Stimulated activated effector memory CD8-positive, alpha-beta T cell treated with anti-CD3 and anti-CD28 coated beads, Interleukin-12 subunit alpha, Interleukin-12 subunit beta, amount 100 ng/mL, for 72 hours (primary cell): ENCODE measurements around the gene DISP3.

ENCODE experiments used
- ATAC-seq: fragments of 150-1000 bp; cut with Tn5 transposase; 2 replicates; pipeline ENCODE4 v1.10.0; 2021
- DNase-seq, 2 donors: peaks; one replicate each; pipeline ENCODE4 v3.0.0; 2021 to 2022; ENCODE audit warnings: low spot score in 2 of 2
- H3K27ac Mint-ChIP-seq: one replicate; pipeline ENCODE4 v1.8.0; 2022; ENCODE audit warnings: mild to moderate bottlenecking, mixed read lengths
- H3K36me3 Mint-ChIP-seq: one replicate; pipeline ENCODE4 v1.8.0; 2022; ENCODE audit warnings: mild to moderate bottlenecking, mixed read lengths
- H3K4me1 Mint-ChIP-seq: one replicate; pipeline ENCODE4 v1.8.0; 2022; ENCODE audit warnings: mixed read lengths
- H3K4me3 Mint-ChIP-seq: one replicate; pipeline ENCODE4 v1.8.0; 2022; ENCODE audit warnings: mild to moderate bottlenecking, mixed read lengths
- H3K9me3 Mint-ChIP-seq: one replicate; pipeline ENCODE4 v1.8.0; 2022; ENCODE audit warnings: mixed read lengths

Gene DISP3

GRCh38 chr1:11507309-11507708 lies 28.4 kb downstream of the DISP3 start:
- Mint-ChIP-seq H3K36me3 (peaks cover 8% of the 10 kb centered on the region), H3K4me3 (no peak overlapping the region), H3K9me3 (peaks cover 17% of the 10 kb centered on the region), H3K4me1 (no peaks in the 10 kb centered on the region), H3K27ac (no peak overlapping the region)
- DNase-seq (no peak), ATAC-seq (no peak)

GRCh38 chr1:11513681-11514080 lies 34.7 kb downstream of the DISP3 start:
- Mint-ChIP-seq H3K36me3 (no peaks in the 10 kb centered on the region), H3K4me1 (no peaks in the 10 kb centered on the region), H3K27ac (no peak overlapping the region), H3K4me3 (no peak overlapping the region), H3K9me3 (peaks cover 5% of the 10 kb centered on the region)
- DNase-seq = no peak
- no peak for ATAC-seq

- H3K4me1 Mint-ChIP-seq = no peaks in the 10 kb centered on the region
- no peak overlapping the region for H3K27ac Mint-ChIP-seq
- H3K36me3 Mint-ChIP-seq = no peaks in the 10 kb centered on the region
- peaks cover 5% of the 10 kb centered on the region for H3K9me3 Mint-ChIP-seq
- ATAC-seq (no peak), DNase-seq (no peak)
- no peak overlapping the region for H3K4me3 Mint-ChIP-seq
These were observed 35.4 kb downstream of the DISP3 start for GRCh38 chr1:11514366-11514765.

GRCh38 chr1:11515368-11516300 lies 36.7 kb downstream of the DISP3 start:
- no peaks in the 10 kb centered on the region for H3K4me1 Mint-ChIP-seq
- no peak overlapping the region for H3K4me3 Mint-ChIP-seq
- no peaks in the 10 kb centered on the region for H3K36me3 Mint-ChIP-seq
- DNase-seq (no peak), ATAC-seq (no peak)
- peaks cover 5% of the 10 kb centered on the region for H3K9me3 Mint-ChIP-seq
- no peak overlapping the region for H3K27ac Mint-ChIP-seq

GRCh38 chr1:11516961-11517635 lies 38.1 kb downstream of the DISP3 start:
- no peak overlapping the region for H3K4me3 Mint-ChIP-seq
- H3K9me3 Mint-ChIP-seq = peaks cover 5% of the 10 kb centered on the region
- DNase-seq = no peak
- no peak overlapping the region for H3K27ac Mint-ChIP-seq
- no peaks in the 10 kb centered on the region for H3K36me3 Mint-ChIP-seq
- no peaks in the 10 kb centered on the region for H3K4me1 Mint-ChIP-seq
- no peak for ATAC-seq

GRCh38 chr1:11518016-11518701 lies 39.2 kb downstream of the DISP3 start:
- no peaks in the 10 kb centered on the region for H3K9me3 Mint-ChIP-seq
- H3K4me1 Mint-ChIP-seq = no peaks in the 10 kb centered on the region
- ATAC-seq (no peak), DNase-seq (no peak)
- no peak overlapping the region for H3K27ac Mint-ChIP-seq
- no peaks in the 10 kb centered on the region for H3K36me3 Mint-ChIP-seq
- no peak overlapping the region for H3K4me3 Mint-ChIP-seq

GRCh38 chr1:11518791-11519628 lies 40.1 kb downstream of the DISP3 start:
- no peaks in the 10 kb centered on the region for H3K36me3 Mint-ChIP-seq
- H3K9me3 Mint-ChIP-seq = no peaks in the 10 kb centered on the region
- DNase-seq (no peak), ATAC-seq (no peak)
- H3K4me1 Mint-ChIP-seq = no peaks in the 10 kb centered on the region
- no peak overlapping the region for H3K27ac Mint-ChIP-seq
- H3K4me3 Mint-ChIP-seq = no peak overlapping the region

GRCh38 chr1:11519629-11520031 lies 40.7 kb downstream of the DISP3 start:
- ATAC-seq (no peak), DNase-seq (no peak)
- Mint-ChIP-seq H3K4me3 (no peak overlapping the region), H3K36me3 (no peaks in the 10 kb centered on the region), H3K27ac (no peak overlapping the region), H3K9me3 (no peaks in the 10 kb centered on the region), H3K4me1 (no peaks in the 10 kb centered on the region)

GRCh38 chr1:11520531-11521233 lies 41.7 kb downstream of the DISP3 start:
- DNase-seq (no peak), ATAC-seq (no peak)
- H3K4me3 Mint-ChIP-seq = no peak overlapping the region
- H3K36me3 Mint-ChIP-seq = no peaks in the 10 kb centered on the region
- no peak overlapping the region for H3K27ac Mint-ChIP-seq
- H3K9me3 Mint-ChIP-seq = no peaks in the 10 kb centered on the region
- H3K4me1 Mint-ChIP-seq = no peaks in the 10 kb centered on the region

GRCh38 chr1:11521582-11522399 lies 42.8 kb downstream of the DISP3 start:
- Mint-ChIP-seq H3K36me3 (no peaks in the 10 kb centered on the region), H3K9me3 (no peaks in the 10 kb centered on the region), H3K27ac (peak overlapping the region; percentile 61), H3K4me1 (no peaks in the 10 kb centered on the region), H3K4me3 (no peak overlapping the region)
- DNase-seq (no peak), ATAC-seq (no peak)

GRCh38 chr1:11522400-11523235 lies 43.7 kb downstream of the DISP3 start:
- Mint-ChIP-seq H3K4me1 (no peaks in the 10 kb centered on the region), H3K36me3 (no peaks in the 10 kb centered on the region), H3K4me3 (no peak overlapping the region), H3K9me3 (no peaks in the 10 kb centered on the region), H3K27ac (no peak overlapping the region)
- DNase-seq (no peak), ATAC-seq (no peak)

GRCh38 chr1:11523261-11523660 lies 44.3 kb downstream of the DISP3 start:
- DNase-seq (no peak), ATAC-seq (no peak)
- Mint-ChIP-seq H3K9me3 (no peaks in the 10 kb centered on the region), H3K4me3 (no peak overlapping the region), H3K27ac (no peak overlapping the region), H3K36me3 (no peaks in the 10 kb centered on the region), H3K4me1 (no peaks in the 10 kb centered on the region)

- no peaks in the 10 kb centered on the region for H3K4me1 Mint-ChIP-seq
- ATAC-seq (no peak), DNase-seq (no peak)
- no peaks in the 10 kb centered on the region for H3K9me3 Mint-ChIP-seq
- H3K36me3 Mint-ChIP-seq = no peaks in the 10 kb centered on the region
- H3K4me3 Mint-ChIP-seq = no peak overlapping the region
- no peak overlapping the region for H3K27ac Mint-ChIP-seq
These were observed 45.0 kb downstream of the DISP3 start for GRCh38 chr1:11523746-11524464.
